ENCODE measurements around the gene LRRC8D. TPM values are rescaled to one million over a fixed set of nuclear protein-coding genes. Genes with fewer than 3 reads are reported as not detected.

LRRC8D gene
- total and polyA plus RNA-seq, 9 of the 15 experiments (the other 6 are each of a cell fraction or from before 2014, with no cell fraction given), result 3.4 to 53.9 (median 15.9) TPM

- TF ChIP-seq ZNF395 (CRISPR knock-in tag; IDR thresholded peaks at IDR 0.05) (peak; percentile 71), ZBTB9 (CRISPR knock-in tag; IDR thresholded peaks at IDR 0.05) (no peak), HCFC1 (IDR thresholded peaks at IDR 0.05; ENCODE audit: low read depth, low read length) (no peak), KLF1 (tag; IDR thresholded peaks at IDR 0.05) (no peak), SPI1 (IDR thresholded peaks at IDR 0.05; ENCODE audit: borderline replicate concordance, low read depth, low read length) (no peak), ARHGAP35 (IDR thresholded peaks at IDR 0.05; ENCODE audit: partially characterized antibody) (no peak), ZBTB5 (IDR thresholded peaks at IDR 0.05) (no peak), CEBPZ (IDR thresholded peaks at IDR 0.05; ENCODE audit: borderline replicate concordance, low read depth, low read length) (no peak), MCM5 (IDR thresholded peaks at IDR 0.05; ENCODE audit: low read depth) (no peak), MIER1 (IDR thresholded peaks at IDR 0.05; ENCODE audit: low read depth) (no peak; the same call in 1 of the 2 replicates), SETDB1 (IDR thresholded peaks at IDR 0.05; ENCODE audit: low read length) (no peak), PRPF4 (IDR thresholded peaks at IDR 0.05; ENCODE audit: insufficient read depth, low read depth, low read length, poor library complexity, severe bottlenecking) (no peak), ZEB2 (IDR thresholded peaks at IDR 0.05) (no peak), HDGF (IDR thresholded peaks at IDR 0.05) (no peak), ZSCAN29 (IDR thresholded peaks at IDR 0.05) (no peak)
Observed at GRCh38 chr1:89822999-89823628, 2.3 kb downstream of the LRRC8D start (continued).
